ENCODE results near the gene NAP1L5.

Gene NAP1L5

DNA sequence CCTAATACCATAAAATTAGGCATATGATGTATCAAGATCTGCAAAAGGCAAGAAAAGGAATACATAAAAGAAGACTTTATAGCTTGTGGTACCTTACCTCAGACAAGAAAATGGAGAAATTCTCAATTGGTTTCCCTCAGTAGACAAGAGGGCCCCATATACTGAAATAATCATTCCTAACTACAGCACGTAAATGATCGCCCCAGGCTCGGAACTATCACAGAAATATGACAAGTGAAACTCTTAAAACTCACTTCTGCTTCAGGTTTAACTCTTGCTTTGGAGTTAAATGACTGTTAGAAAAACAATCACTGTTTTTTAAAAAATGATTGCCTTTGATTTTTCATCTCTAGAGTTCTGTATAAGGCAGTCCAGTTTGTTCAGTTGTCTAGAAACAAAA, 38.6 kb upstream of the NAP1L5 start:
- DNase-seq (ENCODE audit: extremely low spot score), result no peak
- POLR2A ChIA-PET, result no interaction called here
- no peak for TF ChIP-seq BHLHE40 (IDR thresholded peaks at IDR 0.05; ENCODE audit: borderline replicate concordance)
- TF ChIP-seq LEF1 (IDR thresholded peaks at IDR 0.05; ENCODE audit: borderline replicate concordance), result no peak
- no peak for TF ChIP-seq TARDBP (IDR thresholded peaks at IDR 0.05)
- no peak for TF ChIP-seq ZNF384 (IDR thresholded peaks at IDR 0.05)
- no peak for TF ChIP-seq ARNT (IDR thresholded peaks at IDR 0.05)
- no peak for TF ChIP-seq CTBP1 (IDR thresholded peaks at IDR 0.05; ENCODE audit: borderline replicate concordance)
- no peak for TF ChIP-seq SP1 (IDR thresholded peaks at IDR 0.05)
- TF ChIP-seq HDGF (IDR thresholded peaks at IDR 0.05; ENCODE audit: borderline replicate concordance), result no peak
- TF ChIP-seq FOXA1 (IDR thresholded peaks at IDR 0.05), result no peak
- no peak for TF ChIP-seq PKNOX1 (IDR thresholded peaks at IDR 0.05)
- no peak for TF ChIP-seq NFRKB (IDR thresholded peaks at IDR 0.05)
- no peak for TF ChIP-seq SUZ12 (IDR thresholded peaks at IDR 0.05)
- TF ChIP-seq ELF4 (IDR thresholded peaks at IDR 0.05), result no peak
- TF ChIP-seq FOXM1 (IDR thresholded peaks at IDR 0.05; ENCODE audit: borderline replicate concordance), result no peak
- TF ChIP-seq L3MBTL2 (conservative IDR thresholded peaks at IDR 0.05), result no peak
- CTCF ChIA-PET, result no interaction called here

DNA sequence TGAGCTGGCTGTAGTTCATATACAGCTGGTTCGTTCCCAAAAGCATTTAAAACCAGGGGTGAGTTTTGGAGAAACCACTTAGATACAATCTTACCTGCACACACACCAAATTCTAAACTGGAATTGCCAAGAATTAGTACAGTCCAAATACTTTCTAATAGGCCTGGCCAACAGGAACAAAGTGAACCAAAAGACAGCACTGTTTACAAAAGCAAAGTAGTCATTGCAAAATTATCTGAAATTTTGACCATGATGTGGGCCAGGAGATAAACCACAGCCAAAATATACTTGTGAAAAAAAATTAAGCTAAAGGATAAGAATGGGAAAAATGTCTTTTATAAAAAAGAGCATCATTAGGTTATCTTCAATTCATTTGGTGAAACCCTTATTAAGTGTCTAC, 37.9 kb upstream of the NAP1L5 start:
- TF ChIP-seq HDGF (IDR thresholded peaks at IDR 0.05; ENCODE audit: borderline replicate concordance) (no peak), CTBP1 (IDR thresholded peaks at IDR 0.05; ENCODE audit: borderline replicate concordance) (no peak), FOXM1 (IDR thresholded peaks at IDR 0.05; ENCODE audit: borderline replicate concordance) (no peak), ARNT (IDR thresholded peaks at IDR 0.05) (no peak), PKNOX1 (IDR thresholded peaks at IDR 0.05) (no peak), SP1 (IDR thresholded peaks at IDR 0.05) (no peak), L3MBTL2 (conservative IDR thresholded peaks at IDR 0.05) (no peak), BHLHE40 (IDR thresholded peaks at IDR 0.05; ENCODE audit: borderline replicate concordance) (no peak), LEF1 (IDR thresholded peaks at IDR 0.05; ENCODE audit: borderline replicate concordance) (no peak), FOXA1 (IDR thresholded peaks at IDR 0.05) (no peak), SUZ12 (IDR thresholded peaks at IDR 0.05) (no peak), FOXK2 (IDR thresholded peaks at IDR 0.05) (no peak)
- POLR2A ChIA-PET, result no interaction called here
- no peak for DNase-seq (ENCODE audit: extremely low spot score)
- CTCF ChIA-PET, result no interaction called here

DNA sequence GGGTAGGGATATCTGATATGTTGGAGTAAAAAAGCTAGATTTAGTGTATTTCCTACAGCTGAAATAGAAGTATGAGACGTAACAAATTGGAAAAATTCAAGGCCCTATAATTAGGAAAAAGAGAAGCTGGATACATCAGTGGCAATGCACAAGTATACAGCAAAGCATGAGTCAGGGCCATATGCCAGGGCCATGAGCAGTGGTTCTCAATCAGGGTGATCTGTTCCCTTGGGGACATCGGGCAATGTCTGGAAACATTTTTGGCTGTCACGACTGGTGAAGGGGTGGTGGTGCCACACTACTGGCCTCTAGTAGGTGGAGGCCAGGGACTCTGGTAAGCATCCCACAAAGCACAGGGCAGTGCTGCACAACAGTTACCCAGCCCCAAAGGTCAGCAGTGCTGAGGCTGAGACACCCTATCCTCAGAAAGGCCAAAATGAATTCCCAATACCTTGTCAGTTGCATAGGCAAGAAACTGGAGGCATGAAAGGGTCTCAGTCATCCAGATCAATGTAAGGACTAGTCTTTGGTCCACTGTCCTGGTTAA, 36.8 kb upstream of the NAP1L5 start:
- ChIA-PET CTCF (no interaction called here), POLR2A (no interaction called here)
- TF ChIP-seq PKNOX1 (IDR thresholded peaks at IDR 0.05) (no peak), ZNF384 (IDR thresholded peaks at IDR 0.05) (no peak), FOXA1 (IDR thresholded peaks at IDR 0.05) (no peak), SUZ12 (IDR thresholded peaks at IDR 0.05) (no peak), BHLHE40 (IDR thresholded peaks at IDR 0.05; ENCODE audit: borderline replicate concordance) (no peak), FOXM1 (IDR thresholded peaks at IDR 0.05; ENCODE audit: borderline replicate concordance) (no peak), TARDBP (IDR thresholded peaks at IDR 0.05) (no peak), HDGF (IDR thresholded peaks at IDR 0.05; ENCODE audit: borderline replicate concordance) (no peak), ELF4 (IDR thresholded peaks at IDR 0.05) (no peak), SP1 (IDR thresholded peaks at IDR 0.05) (no peak), CTBP1 (IDR thresholded peaks at IDR 0.05; ENCODE audit: borderline replicate concordance) (no peak), LEF1 (IDR thresholded peaks at IDR 0.05; ENCODE audit: borderline replicate concordance) (no peak)

GRCh38 chr4:88732714-88733368, 35.2 kb upstream of the NAP1L5 start:
- no peak for DNase-seq (ENCODE audit: extremely low spot score)
- TF ChIP-seq FOXK2 (IDR thresholded peaks at IDR 0.05) (no peak), NFRKB (IDR thresholded peaks at IDR 0.05) (no peak), SP1 (IDR thresholded peaks at IDR 0.05) (no peak), FOXA1 (IDR thresholded peaks at IDR 0.05) (no peak), TARDBP (IDR thresholded peaks at IDR 0.05) (no peak), HDGF (IDR thresholded peaks at IDR 0.05; ENCODE audit: borderline replicate concordance) (no peak), SUZ12 (IDR thresholded peaks at IDR 0.05) (no peak), LEF1 (IDR thresholded peaks at IDR 0.05; ENCODE audit: borderline replicate concordance) (no peak), ARNT (IDR thresholded peaks at IDR 0.05) (no peak), L3MBTL2 (conservative IDR thresholded peaks at IDR 0.05) (no peak), CTBP1 (IDR thresholded peaks at IDR 0.05; ENCODE audit: borderline replicate concordance) (no peak), FOXM1 (IDR thresholded peaks at IDR 0.05; ENCODE audit: borderline replicate concordance) (no peak), ELF4 (IDR thresholded peaks at IDR 0.05) (no peak), ZNF384 (IDR thresholded peaks at IDR 0.05) (no peak), PKNOX1 (IDR thresholded peaks at IDR 0.05) (no peak), BHLHE40 (IDR thresholded peaks at IDR 0.05; ENCODE audit: borderline replicate concordance) (no peak)
- CTCF ChIA-PET, result no interaction called here
- POLR2A ChIA-PET, result no interaction called here

More for the DNA sequence above, 36.8 kb upstream of the NAP1L5 start:
- no peak for DNase-seq (ENCODE audit: extremely low spot score)

DNA sequence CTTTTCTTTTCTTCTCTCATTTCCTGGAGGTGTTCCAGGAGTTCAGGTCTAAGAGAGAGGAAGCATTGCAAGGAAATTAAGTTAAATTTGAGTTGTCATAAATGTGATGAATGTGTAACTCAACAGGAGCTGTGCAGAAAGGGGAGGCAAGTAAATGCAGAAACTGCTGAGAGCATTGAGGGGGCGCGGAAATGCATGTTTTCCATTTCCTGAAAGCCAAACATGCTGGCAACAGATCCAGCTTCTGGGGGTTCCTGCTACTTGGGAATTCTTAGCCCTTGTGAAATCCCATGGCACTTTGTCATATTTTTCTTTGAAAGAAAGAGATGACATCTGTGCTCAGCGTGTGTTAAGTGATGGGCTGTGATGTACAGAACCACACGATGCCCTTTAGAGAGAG, 33.8 kb upstream of the NAP1L5 start:
- ChIA-PET CTCF (no interaction called here), POLR2A (no interaction called here)
- DNase-seq (ENCODE audit: extremely low spot score), result no peak
- no peak for TF ChIP-seq SUZ12 (IDR thresholded peaks at IDR 0.05)
- TF ChIP-seq ZNF384 (IDR thresholded peaks at IDR 0.05), result no peak
- TF ChIP-seq FOXM1 (IDR thresholded peaks at IDR 0.05; ENCODE audit: borderline replicate concordance), result no peak
- TF ChIP-seq NFRKB (IDR thresholded peaks at IDR 0.05), result no peak
- TF ChIP-seq FOXK2 (IDR thresholded peaks at IDR 0.05), result no peak
- TF ChIP-seq L3MBTL2 (conservative IDR thresholded peaks at IDR 0.05), result no peak
- no peak for TF ChIP-seq FOXA1 (IDR thresholded peaks at IDR 0.05)
- no peak for TF ChIP-seq PKNOX1 (IDR thresholded peaks at IDR 0.05)
- TF ChIP-seq SP1 (IDR thresholded peaks at IDR 0.05), result no peak
- no peak for TF ChIP-seq LEF1 (IDR thresholded peaks at IDR 0.05; ENCODE audit: borderline replicate concordance)
- TF ChIP-seq CTBP1 (IDR thresholded peaks at IDR 0.05; ENCODE audit: borderline replicate concordance), result no peak
- no peak for TF ChIP-seq ELF4 (IDR thresholded peaks at IDR 0.05)
- TF ChIP-seq ARNT (IDR thresholded peaks at IDR 0.05), result no peak
- no peak for TF ChIP-seq BHLHE40 (IDR thresholded peaks at IDR 0.05; ENCODE audit: borderline replicate concordance)
- no peak for TF ChIP-seq TARDBP (IDR thresholded peaks at IDR 0.05)
- no peak for TF ChIP-seq HDGF (IDR thresholded peaks at IDR 0.05; ENCODE audit: borderline replicate concordance)

Data from HEK293T (cell line).